ENCODE results near the gene ATG16L1.

Gene ATG16L1

DNA sequence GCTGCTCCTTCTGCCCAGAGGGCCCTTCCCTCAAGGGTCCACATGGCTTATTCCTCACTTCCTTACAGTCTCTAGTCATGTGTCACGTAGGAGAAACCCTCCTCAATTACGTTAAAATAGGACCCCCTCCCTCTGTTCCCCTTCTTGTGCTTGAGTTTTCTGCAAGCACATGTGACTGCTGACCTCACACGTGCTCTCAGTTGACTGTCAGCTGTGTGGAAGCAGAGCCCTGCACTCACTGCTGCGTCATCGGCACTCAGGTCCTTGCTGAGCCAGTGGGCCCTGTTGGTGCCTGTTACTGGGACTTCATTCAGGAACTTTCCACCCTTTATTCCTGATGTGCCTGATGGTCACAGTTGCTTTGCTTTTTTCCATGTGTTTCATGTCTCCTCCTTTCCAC, 11.1 kb downstream of the ATG16L1 start:
- Histone ChIP-seq H3K27me3 (replicated peaks; ENCODE audit: insufficient read depth, low read length) (no peaks in the 10 kb centered on the region), H3K9me3 (replicated peaks; ENCODE audit: insufficient read depth, low read length) (no peaks in the 10 kb centered on the region), H3K27ac (ENCODE audit: low read length) (no peak overlapping the region), H3K79me2 (ENCODE audit: low read length) (peaks cover 37% of the 10 kb centered on the region), H3K4me3 (ENCODE audit: low read length) (no peak overlapping the region), H4K20me1 (ENCODE audit: insufficient read depth, low read length) (no peaks in the 10 kb centered on the region), H3K4me1 (ENCODE audit: low read length) (peaks cover 6% of the 10 kb centered on the region), H3K9ac (ENCODE audit: low read length) (no peak overlapping the region), H3K4me2 (ENCODE audit: low read depth, low read length) (no peak overlapping the region), H3F3A (ENCODE audit: insufficient read depth, low read length) (peaks cover 9% of the 10 kb centered on the region), H3K9me2 (replicated peaks; ENCODE audit: insufficient read depth, low read length) (no peaks in the 10 kb centered on the region), H3K36me3 (replicated peaks; ENCODE audit: insufficient read depth, low read length) (peaks cover 21% of the 10 kb centered on the region), H2AFZ (ENCODE audit: low read length) (no peak overlapping the region)
- no peak for TF ChIP-seq EZH2phosphoT487 (IDR thresholded peaks at IDR 0.05; ENCODE audit: low read length)
- no peak for TF ChIP-seq EZH2 (optimal IDR thresholded peaks at IDR 0.05; ENCODE audit: low read depth, low read length)
- TF ChIP-seq, protein P1, sequence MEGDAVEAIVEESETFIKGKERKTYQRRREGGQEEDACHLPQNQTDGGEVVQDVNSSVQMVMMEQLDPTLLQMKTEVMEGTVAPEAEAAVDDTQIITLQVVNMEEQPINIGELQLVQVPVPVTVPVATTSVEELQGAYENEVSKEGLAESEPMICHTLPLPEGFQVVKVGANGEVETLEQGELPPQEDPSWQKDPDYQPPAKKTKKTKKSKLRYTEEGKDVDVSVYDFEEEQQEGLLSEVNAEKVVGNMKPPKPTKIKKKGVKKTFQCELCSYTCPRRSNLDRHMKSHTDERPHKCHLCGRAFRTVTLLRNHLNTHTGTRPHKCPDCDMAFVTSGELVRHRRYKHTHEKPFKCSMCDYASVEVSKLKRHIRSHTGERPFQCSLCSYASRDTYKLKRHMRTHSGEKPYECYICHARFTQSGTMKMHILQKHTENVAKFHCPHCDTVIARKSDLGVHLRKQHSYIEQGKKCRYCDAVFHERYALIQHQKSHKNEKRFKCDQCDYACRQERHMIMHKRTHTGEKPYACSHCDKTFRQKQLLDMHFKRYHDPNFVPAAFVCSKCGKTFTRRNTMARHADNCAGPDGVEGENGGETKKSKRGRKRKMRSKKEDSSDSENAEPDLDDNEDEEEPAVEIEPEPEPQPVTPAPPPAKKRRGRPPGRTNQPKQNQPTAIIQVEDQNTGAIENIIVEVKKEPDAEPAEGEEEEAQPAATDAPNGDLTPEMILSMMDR (IDR thresholded peaks at IDR 0.05; ENCODE audit: low read length): no peak
- no peak for DNase-seq

DNA sequence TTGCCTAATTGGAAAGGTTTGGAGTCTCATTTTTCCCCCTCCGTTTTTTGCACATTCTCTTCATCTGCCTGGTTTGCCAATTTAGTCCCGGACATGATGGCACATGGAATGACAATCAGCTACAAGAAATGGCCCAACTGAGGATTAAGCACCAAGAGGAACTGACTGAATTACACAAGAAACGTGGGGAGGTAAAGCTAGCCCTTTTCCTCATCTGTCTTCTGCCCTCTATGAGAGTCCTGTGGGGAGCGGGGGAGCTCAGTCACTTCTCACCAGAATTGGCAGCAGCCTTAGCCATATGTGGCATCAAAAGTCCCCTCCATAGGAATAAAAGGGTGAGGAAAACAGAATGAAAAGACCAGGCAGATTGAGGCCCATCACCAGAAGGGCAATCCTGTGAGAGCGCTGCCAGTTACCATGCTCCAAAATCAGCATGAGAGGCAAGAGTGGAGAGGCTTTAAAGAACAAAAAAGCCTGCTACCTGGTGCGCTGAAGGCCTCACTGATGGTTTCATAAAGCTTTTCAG, 11.6 kb downstream of the ATG16L1 start:
- TF ChIP-seq EZH2 (optimal IDR thresholded peaks at IDR 0.05; ENCODE audit: low read depth, low read length) (no peak), EZH2phosphoT487 (IDR thresholded peaks at IDR 0.05; ENCODE audit: low read length) (no peak)
- TF ChIP-seq, protein P1 (IDR thresholded peaks at IDR 0.05; ENCODE audit: low read length): no peak
- no peak overlapping the region for H2AFZ ChIP-seq (ENCODE audit: low read length)

DNA sequence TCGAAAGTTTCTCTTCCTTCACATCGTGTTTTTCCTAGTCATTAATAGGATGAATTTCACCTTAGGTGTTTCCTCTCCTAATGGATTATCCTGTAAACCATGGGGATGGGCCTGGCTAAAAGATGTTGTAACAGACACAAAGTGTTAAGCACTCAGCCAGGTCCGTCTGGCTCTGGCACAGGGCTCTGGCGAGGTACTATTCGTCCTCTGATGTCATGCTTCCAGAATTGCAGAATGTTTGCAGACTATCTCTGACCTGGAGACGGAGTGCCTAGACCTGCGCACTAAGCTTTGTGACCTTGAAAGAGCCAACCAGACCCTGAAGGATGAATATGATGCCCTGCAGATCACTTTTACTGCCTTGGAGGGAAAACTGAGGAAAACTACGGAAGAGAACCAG, 13.2 kb downstream of the ATG16L1 start:
- Histone ChIP-seq H3K79me2 (ENCODE audit: low read length) (peaks cover 27% of the 10 kb centered on the region), H2AFZ (ENCODE audit: low read length) (no peak overlapping the region), H3K9me2 (replicated peaks; ENCODE audit: insufficient read depth, low read length) (no peaks in the 10 kb centered on the region), H3K9ac (ENCODE audit: low read length) (no peak overlapping the region), H3K9me3 (replicated peaks; ENCODE audit: insufficient read depth, low read length) (no peaks in the 10 kb centered on the region), H3K27ac (ENCODE audit: low read length) (no peak overlapping the region), H3K4me2 (ENCODE audit: low read depth, low read length) (no peak overlapping the region), H3K4me1 (ENCODE audit: low read length) (peaks cover 14% of the 10 kb centered on the region), H3K36me3 (replicated peaks; ENCODE audit: insufficient read depth, low read length) (peaks cover 18% of the 10 kb centered on the region; the same call in 1 of the 2 replicates), H3K27me3 (replicated peaks; ENCODE audit: insufficient read depth, low read length) (no peaks in the 10 kb centered on the region), H4K20me1 (ENCODE audit: insufficient read depth, low read length) (no peaks in the 10 kb centered on the region), H3F3A (ENCODE audit: insufficient read depth, low read length) (peaks cover 15% of the 10 kb centered on the region), H3K4me3 (ENCODE audit: low read length) (no peak overlapping the region)
- no peak for DNase-seq
- TF ChIP-seq EZH2 (optimal IDR thresholded peaks at IDR 0.05; ENCODE audit: low read depth, low read length): no peak
- TF ChIP-seq, protein P1 (IDR thresholded peaks at IDR 0.05; ENCODE audit: low read length): no peak
- no peak for TF ChIP-seq EZH2phosphoT487 (IDR thresholded peaks at IDR 0.05; ENCODE audit: low read length)

More for the DNA sequence above, 11.6 kb downstream of the ATG16L1 start:
- H4K20me1 ChIP-seq (ENCODE audit: insufficient read depth, low read length): no peaks in the 10 kb centered on the region
- no peak overlapping the region for H3K4me2 ChIP-seq (ENCODE audit: low read depth, low read length)
- H3K4me3 ChIP-seq (ENCODE audit: low read length): no peak overlapping the region
- peaks cover 20% of the 10 kb centered on the region for H3K36me3 ChIP-seq (replicated peaks; ENCODE audit: insufficient read depth, low read length)
- H3K9ac ChIP-seq (ENCODE audit: low read length): no peak overlapping the region
- H3K27ac ChIP-seq (ENCODE audit: low read length): no peak overlapping the region
- H3K4me1 ChIP-seq (ENCODE audit: low read length): peaks cover 10% of the 10 kb centered on the region
- peaks cover 11% of the 10 kb centered on the region for H3F3A ChIP-seq (ENCODE audit: insufficient read depth, low read length)
- H3K79me2 ChIP-seq (ENCODE audit: low read length): peaks cover 37% of the 10 kb centered on the region
- no peaks in the 10 kb centered on the region for H3K9me2 ChIP-seq (replicated peaks; ENCODE audit: insufficient read depth, low read length)
- no peaks in the 10 kb centered on the region for H3K9me3 ChIP-seq (replicated peaks; ENCODE audit: insufficient read depth, low read length)
- no peaks in the 10 kb centered on the region for H3K27me3 ChIP-seq (replicated peaks; ENCODE audit: insufficient read depth, low read length)
- DNase-seq: no peak

Measured in MM.1S (cell line).